ENCODE measurements around the gene ZNF26.
"Not testable (repeated sequence)": the region's sequence is repeated elsewhere in the genome, so short reads cannot be mapped to it uniquely, and the experiment has no call there.

GRCh38 chr12:132936921-132937320 lies 49.2 kb upstream of the ZNF26 start:
- TF ChIP-seq CTCF (conservative IDR thresholded peaks at IDR 0.05; ENCODE audit: low read depth, low read length); EZH2 (IDR thresholded peaks at IDR 0.05; ENCODE audit: borderline replicate concordance, low read depth, low read length, poor library complexity, severe bottlenecking): not testable (repeated sequence)

All from A673 (cell line).